Astrocyte of the cerebellum (primary cell): ENCODE measurements around the gene BLCAP.

ENCODE experiments used
- DNase-seq: peaks from one replicate; pipeline ENCODE4 v3.0.0-alpha.2; 2011; ENCODE audit warnings: low read depth
- H3K4me3 ChIP-seq: 2 replicates; pipeline ENCODE4 v1.5.1; 2011; ENCODE audit warnings: mild to moderate bottlenecking, low read depth, low read length, moderate library complexity
- CTCF ChIP-seq: IDR thresholded peaks from 2 replicates; pipeline ENCODE4 v1.5.1; 2012; ENCODE audit warnings: low read length, low read depth, moderate library complexity, mild to moderate bottlenecking; ENCODE audit errors: missing control alignments
- in situ Hi-C: cut with HindIII; loops from 2 replicates; pipeline ENCODE4 v1.10.0; 2017; ENCODE audit warnings: low sequenced_read_pairs

Gene BLCAP

GRCh38 chr20:37530696-37531095 is 3.0 kb upstream of the BLCAP start:
- no peak for TF ChIP-seq CTCF
- in situ Hi-C loops = no loop called here
- H3K4me3 ChIP-seq = no peak overlapping the region
- DNase-seq = no peak

GRCh38 chr20:37529968-37530600 is 2.4 kb upstream of the BLCAP start:
- H3K4me3 ChIP-seq = no peak overlapping the region
- in situ Hi-C loops = no loop called here
- no peak for DNase-seq
- no peak for TF ChIP-seq CTCF

DNA sequence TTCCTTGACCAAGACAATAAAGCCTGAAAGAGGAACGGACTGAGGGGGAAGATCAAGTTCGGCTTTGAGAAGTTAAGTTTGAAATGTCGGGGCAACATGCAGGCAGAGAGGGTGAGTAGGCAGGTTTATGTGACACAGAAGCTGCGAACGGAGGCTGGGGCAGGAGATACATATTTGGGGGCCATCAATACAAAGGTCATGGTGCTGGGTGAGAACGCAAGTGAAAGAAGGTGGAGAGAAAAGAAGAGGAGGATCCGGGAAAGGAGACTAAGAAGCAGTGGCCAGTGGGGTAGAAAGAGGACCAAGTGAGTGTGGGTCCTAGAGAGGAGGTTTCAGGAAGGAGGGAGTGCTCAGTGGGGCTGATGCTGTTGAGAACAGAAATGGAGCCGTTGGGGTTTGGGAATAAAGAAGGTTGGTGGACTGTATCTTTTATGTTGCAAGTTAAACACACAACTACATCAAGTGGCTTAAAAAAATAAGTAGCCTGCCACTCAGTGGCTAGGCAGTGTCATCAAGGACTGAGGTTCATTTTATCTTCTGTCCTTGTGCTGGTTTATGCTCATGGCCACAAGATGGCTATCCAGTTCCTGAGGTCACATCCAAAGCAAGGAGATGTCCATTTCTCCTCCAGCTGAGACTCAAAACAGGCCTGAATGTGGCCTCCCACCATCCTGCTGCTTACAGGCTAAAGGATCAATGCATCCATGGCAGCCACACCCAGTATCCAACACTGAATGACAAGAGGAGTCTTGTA is 1.7 kb upstream of the BLCAP start:
- in situ Hi-C loops = no loop called here
- no peak for TF ChIP-seq CTCF
- no peak for DNase-seq
- no peak overlapping the region for H3K4me3 ChIP-seq

DNA sequence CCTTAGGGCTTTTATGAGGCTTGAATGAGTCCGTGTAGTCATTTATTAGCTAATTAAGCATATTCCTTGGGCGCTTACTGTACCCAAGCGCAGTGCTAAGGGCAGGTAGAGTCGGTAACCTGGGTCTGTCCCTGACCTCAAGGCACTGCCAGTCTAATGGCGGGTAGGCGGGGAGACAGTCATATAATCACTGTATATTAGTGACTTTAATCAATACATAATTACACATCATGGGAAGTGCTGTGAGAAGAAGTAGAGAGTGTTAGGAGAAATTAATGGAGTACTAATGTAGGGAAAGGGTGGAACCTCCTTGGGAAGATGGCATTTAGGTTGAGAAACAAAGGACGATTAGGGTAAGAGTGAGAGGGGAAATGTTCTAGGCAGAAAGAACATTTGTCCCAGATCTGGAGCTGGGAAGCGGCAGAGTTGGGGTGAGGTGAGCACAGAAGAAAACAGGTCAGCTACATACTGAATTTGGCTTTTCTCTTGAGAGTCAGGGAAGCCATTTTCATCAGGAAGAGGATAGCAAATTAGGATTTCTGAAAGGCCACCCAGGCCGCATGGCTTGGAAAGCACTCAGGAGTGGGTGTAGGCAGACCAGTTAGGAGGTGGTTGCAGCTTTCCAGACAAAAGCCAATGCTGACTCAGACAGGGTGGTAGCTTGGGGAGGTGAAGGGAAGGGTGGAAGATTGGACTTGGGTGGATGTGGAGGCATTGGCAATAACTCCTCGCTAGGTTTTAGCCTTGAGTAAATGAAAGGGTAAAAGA is 954 bp upstream of the BLCAP start:
- DNase-seq = no peak
- no peak for TF ChIP-seq CTCF
- peak overlapping the region; percentile 95 for H3K4me3 ChIP-seq
- in situ Hi-C loops = no loop called here

DNA sequence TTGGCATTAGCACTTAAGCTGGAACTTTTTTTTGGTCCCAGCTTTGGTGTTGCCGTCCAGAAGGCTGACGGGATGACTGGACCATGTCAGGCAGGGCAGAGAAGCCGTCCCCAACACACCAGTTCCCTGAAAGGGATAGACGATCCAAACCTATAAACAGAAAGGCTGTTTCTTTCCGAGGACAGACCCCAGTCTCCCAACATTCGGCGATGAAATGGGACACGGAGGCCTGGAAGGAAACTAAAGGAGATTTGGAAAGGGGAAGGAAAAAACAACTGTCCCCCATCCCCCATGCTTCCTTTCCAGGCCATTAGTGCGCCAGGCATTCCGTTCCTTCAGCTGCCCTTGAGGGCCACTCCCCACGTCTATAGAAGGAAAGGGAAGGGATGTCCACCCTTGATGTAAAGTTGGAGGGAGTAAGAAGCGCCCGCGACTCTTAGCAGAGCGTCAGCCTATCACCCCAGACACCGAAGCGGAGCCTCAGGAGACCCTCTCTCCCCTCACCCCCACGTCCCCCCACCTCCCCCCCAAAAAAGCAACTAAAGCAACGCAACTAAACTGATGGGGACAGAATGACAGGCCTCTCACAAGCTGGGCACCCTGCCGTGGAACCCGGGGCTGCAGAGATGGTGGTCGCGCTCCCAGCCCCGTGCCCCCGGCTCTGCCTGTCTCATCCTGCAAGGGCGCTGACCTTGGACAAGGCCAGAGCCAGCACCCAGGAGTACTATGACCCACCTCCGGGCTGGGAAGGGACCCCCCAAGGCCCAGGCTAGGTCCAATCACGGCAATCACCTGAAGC is 638 bp downstream of the BLCAP start:
- peak overlapping the region; percentile 95 for H3K4me3 ChIP-seq
- TF ChIP-seq CTCF = no peak
- DNase-seq = no peak
- in situ Hi-C loops = no loop called here

GRCh38 chr20:37526238-37526838 is 1.3 kb downstream of the BLCAP start:
- H3K4me3 ChIP-seq = peak overlapping the region; percentile 95
- no peak for DNase-seq
- no peak for TF ChIP-seq CTCF
- in situ Hi-C loops = no loop called here
